Activated T-cell treated with anti-CD3 and anti-CD28 coated beads, Interleukin-2, amount 50 U/mL, for 72 hours (primary cell): ENCODE measurements around the gene TMOD4. TPM values are rescaled to one million over a fixed set of nuclear protein-coding genes. Genes with fewer than 3 reads are reported as not detected.
A peak's percentile ranks its signal among the peaks of the same experiment; 100 is the strongest.

Experiments used
- ATAC-seq, 2 donors: fragments of 150-1000 bp; cut with Tn5 transposase; replicated peaks in 1 of 2; 2 replicates each; pipeline ENCODE4 v1.10.0; 2021; ENCODE audit warnings: moderate library complexity in 2 of 2, mild to moderate bottlenecking in 1 of 2
- DNase-seq, 2 donors: peaks; one replicate each; pipeline ENCODE4 v3.0.0; 2021 to 2022; ENCODE audit warnings: mixed read lengths in 1 of 2
- H3K27ac Mint-ChIP-seq: one replicate; pipeline ENCODE4 v1.8.0; 2022; ENCODE audit warnings: mild to moderate bottlenecking, moderate library complexity, mixed read lengths
- H3K27me3 Mint-ChIP-seq: one replicate; pipeline ENCODE4 v1.8.0; 2022; ENCODE audit warnings: low read depth, mixed read lengths
- H3K36me3 Mint-ChIP-seq, 2 donors: one replicate each; pipeline ENCODE4 v1.8.0; 2022; ENCODE audit warnings: mixed read lengths in 2 of 2, mild to moderate bottlenecking in 1 of 2; ENCODE audit not compliant: insufficient read depth in 2 of 2
- H3K4me1 Mint-ChIP-seq: one replicate; pipeline ENCODE4 v1.8.0; 2022; ENCODE audit warnings: low read depth, mixed read lengths
- H3K4me3 Mint-ChIP-seq, 2 donors: one replicate each; pipeline ENCODE4 v1.8.0; 2022; ENCODE audit warnings: mild to moderate bottlenecking in 2 of 2, mixed read lengths in 2 of 2, moderate library complexity in 2 of 2
- H3K9me3 Mint-ChIP-seq, 2 donors: one replicate each; pipeline ENCODE4 v1.8.0; 2022; ENCODE audit warnings: mixed read lengths in 2 of 2
- total RNA-seq, 2 donors: library from RNA; stranded (reverse); gene quantifications; one replicate each; pipeline ENCODE4 v1.2.3, GENCODE V29; 2022

The TMOD4 gene
- total RNA-seq, 2 donors from 2014 or later: 1.8 to 3.2 TPM

DNA sequence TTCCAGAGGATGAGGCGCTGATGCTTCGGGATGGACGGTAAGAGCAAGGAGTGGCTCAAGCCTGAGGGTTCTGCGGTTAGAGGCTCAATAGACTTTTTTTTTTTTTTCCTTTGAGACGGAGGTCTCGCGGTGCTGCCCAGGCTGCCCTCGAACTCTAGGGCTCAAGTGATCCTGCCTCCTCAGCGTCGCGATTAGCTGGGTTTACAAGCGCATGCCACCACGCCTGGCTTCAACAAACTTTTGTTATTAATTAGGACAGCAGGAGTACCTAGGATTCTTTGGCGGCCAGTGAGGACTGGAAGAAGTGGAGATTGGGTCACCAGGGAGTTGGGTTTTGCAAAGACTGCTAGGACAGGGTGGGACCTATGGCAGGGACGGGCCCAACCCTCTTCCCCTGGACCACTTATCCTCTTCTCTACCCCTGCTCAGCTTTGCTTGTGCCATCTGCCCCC, 9.2 kb downstream of the TMOD4 start:
- DNase-seq: no peak
- Mint-ChIP-seq H3K27me3 (no peaks in the 10 kb centered on the region), H3K27ac (peak overlapping the region; percentile 94), H3K9me3 (no peaks in the 10 kb centered on the region), H3K4me3 (peak overlapping the region; percentile 87 to 91), H3K4me1 (peaks cover 57% of the 10 kb centered on the region), H3K36me3 (peaks cover 9 to 16% of the 10 kb centered on the region in 2 donors)
- ATAC-seq: peak in 1 of 2 donors; percentile 8

DNA sequence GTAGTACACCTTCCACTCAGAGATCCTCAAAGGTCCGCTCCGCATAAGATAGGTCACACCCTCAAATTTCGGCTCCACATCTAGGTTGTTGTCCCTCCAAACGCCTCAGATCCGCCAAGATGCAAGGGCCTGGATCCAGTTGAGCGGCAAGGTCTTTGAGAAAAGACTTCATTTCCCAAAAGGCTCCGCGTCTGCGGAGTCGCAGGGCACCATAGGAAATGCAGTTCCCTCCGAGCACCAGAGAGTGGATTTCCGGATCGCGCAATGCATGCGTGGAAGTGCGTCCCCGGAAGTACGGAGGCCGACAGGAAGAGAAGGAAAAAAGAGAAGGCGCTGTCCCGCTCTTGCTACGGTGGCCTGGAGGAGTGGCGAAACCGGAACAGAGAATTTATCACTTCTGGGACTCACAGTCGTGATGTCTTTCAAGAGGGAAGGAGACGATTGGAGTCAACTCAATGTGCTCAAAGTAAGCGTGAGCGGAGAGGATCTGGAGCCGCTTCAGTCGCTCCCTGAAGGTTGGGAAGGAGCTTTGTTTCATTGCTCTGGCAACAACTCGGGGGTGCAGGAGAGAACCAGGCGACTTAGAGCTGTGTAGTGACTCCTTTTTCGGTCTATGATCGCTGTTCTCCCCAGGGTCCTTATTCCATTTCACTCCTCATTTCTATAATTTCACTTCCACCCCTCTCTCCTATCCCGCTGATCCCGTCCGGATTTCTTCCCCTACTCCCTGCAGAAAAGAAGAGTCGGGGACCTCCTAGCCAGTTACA, 9.9 kb downstream of the TMOD4 start, which contains the start of the genes LYSMD1 and SCNM1:
LYSMD1 (minus strand) TSS at position 165 of the 767 bp plus-strand sequence. CDS start 644 bp downstream, outside the sequence.
SCNM1 (plus strand) TSS at position 407 of the 767 bp plus-strand sequence; CDS start at position 416, 9 bp downstream.
- H3K27ac Mint-ChIP-seq: peak within 1 kb of the TSS; percentile 94
- no peaks in the 10 kb centered on the region for H3K27me3 Mint-ChIP-seq
- no peaks in the 10 kb centered on the region for H3K9me3 Mint-ChIP-seq
- H3K4me1 Mint-ChIP-seq: peaks cover 60% of the 10 kb centered on the region
- DNase-seq: peak; percentile 95 to 97
- peak; percentile 95 to 97 for ATAC-seq
- peak within 1 kb of the TSS; percentile 87 to 91 for H3K4me3 Mint-ChIP-seq
- peaks cover 9 to 18% of the 10 kb centered on the region in 2 donors for H3K36me3 Mint-ChIP-seq

DNA sequence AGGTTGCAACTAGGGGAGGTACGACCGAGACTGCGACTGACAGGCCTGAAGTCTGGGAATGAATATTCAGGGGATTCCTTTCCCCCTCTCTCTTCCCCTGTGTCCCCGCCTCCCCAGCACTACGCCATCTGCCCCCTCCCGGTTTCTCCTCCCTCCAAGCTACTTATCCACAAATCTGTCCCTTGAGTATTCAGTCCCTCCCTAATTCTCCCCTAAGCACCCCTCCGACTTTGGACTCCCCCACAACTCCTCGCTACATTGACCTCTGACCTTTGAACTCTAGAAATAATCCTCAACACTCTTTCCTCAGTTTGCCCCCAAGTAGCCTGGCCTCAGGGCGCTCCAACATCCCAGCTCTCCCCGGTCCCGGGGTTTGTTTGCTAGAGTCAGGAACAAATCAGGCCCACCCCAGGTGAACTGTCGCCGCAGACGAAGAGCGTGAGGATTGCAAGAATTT, 10.5 kb downstream of the TMOD4 start:
- peak; percentile 6 to 18 for ATAC-seq
- Mint-ChIP-seq H3K27ac (peak overlapping the region; percentile 94), H3K4me3 (peak overlapping the region; percentile 87 to 91), H3K4me1 (peaks cover 66% of the 10 kb centered on the region), H3K27me3 (no peaks in the 10 kb centered on the region), H3K9me3 (no peaks in the 10 kb centered on the region), H3K36me3 (peaks cover 9 to 20% of the 10 kb centered on the region in 2 donors)
- DNase-seq: peak; percentile 14 to 24

DNA sequence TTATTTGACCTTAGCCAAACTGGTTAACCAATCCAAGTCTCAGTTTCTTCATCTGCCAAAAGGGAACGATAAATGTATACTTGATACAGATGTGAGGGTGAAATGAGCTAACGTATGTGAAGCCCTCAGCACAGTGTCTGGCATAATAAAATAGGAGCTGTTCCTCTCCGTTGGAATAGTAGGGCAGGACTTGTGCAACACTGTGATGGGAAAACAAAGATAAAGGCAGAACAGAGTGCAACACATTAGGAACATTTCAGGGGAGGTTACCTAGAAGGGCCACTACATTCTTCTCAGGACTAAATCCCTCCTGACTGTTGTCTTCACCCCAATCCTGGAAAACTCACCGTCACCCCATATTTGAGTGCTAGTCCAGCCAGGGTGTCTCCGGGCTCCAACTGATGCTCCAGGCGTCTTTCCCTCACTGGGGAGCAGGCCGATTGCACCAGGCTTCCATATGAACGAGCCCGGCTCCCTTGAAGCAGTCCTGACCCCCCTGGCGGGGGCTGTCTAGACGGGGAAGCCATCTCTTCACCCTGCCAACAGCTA, 11.0 kb downstream of the TMOD4 start:
- no peaks in the 10 kb centered on the region for H3K27me3 Mint-ChIP-seq
- peaks cover 9 to 20% of the 10 kb centered on the region in 2 donors for H3K36me3 Mint-ChIP-seq
- no peaks in the 10 kb centered on the region for H3K9me3 Mint-ChIP-seq
- DNase-seq: no peak
- ATAC-seq: no peak
- H3K4me1 Mint-ChIP-seq: peaks cover 71% of the 10 kb centered on the region
- H3K4me3 Mint-ChIP-seq: peak overlapping the region; percentile 87 to 91
- peak overlapping the region; percentile 94 for H3K27ac Mint-ChIP-seq

DNA sequence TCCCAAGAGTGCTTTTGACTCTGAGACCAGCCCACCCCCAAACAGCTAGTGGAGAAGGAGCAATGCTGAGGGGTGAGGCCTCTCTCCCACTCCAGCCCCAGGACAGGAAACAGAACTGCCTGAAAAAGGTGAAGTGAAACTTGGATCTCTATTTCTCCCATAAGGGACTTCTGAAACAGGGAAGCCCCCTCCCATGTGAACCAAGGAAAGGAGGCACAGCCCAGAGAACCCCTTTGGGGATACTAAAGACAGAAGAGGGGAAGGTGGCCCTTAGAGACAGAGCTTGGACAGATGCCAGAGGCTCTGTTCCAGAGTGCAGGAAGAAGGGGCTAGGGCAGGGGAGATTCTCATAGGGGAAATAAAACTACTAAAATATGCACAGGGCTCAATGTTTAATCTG, 16.4 kb downstream of the TMOD4 start:
- peak overlapping the region; percentile 90 for H3K27ac Mint-ChIP-seq
- no peaks in the 10 kb centered on the region for H3K27me3 Mint-ChIP-seq
- H3K4me1 Mint-ChIP-seq: peaks cover 81% of the 10 kb centered on the region
- H3K9me3 Mint-ChIP-seq: no peaks in the 10 kb centered on the region
- ATAC-seq: no peak
- H3K4me3 Mint-ChIP-seq: peak overlapping the region; percentile 62 to 94
- H3K36me3 Mint-ChIP-seq: peaks cover 14 to 20% of the 10 kb centered on the region in 2 donors
- no peak for DNase-seq

DNA sequence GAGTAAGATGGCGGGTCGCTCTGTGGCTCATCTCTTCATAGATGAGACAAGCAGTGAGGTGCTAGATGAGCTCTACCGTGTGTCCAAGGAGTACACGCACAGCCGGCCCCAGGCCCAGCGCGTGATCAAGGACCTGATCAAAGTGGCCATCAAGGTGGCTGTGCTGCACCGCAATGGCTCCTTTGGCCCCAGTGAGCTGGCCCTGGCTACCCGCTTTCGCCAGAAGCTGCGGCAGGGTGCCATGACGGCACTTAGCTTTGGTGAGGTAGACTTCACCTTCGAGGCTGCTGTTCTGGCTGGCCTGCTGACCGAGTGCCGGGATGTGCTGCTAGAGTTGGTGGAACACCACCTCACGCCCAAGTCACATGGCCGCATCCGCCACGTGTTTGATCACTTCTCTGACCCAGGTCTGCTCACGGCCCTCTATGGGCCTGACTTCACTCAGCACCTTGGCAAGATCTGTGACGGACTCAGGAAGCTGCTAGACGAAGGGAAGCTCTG, 17.0 kb downstream of the TMOD4 start:
- Mint-ChIP-seq H3K4me1 (peaks cover 75% of the 10 kb centered on the region), H3K27ac (peak overlapping the region; percentile 99), H3K4me3 (peak overlapping the region; percentile 94 to 99), H3K36me3 (peaks cover 14 to 20% of the 10 kb centered on the region in 2 donors), H3K27me3 (no peaks in the 10 kb centered on the region), H3K9me3 (no peaks in the 10 kb centered on the region)
- DNase-seq (peak in 1 of 2 donors; percentile 23), ATAC-seq (no peak)

DNA sequence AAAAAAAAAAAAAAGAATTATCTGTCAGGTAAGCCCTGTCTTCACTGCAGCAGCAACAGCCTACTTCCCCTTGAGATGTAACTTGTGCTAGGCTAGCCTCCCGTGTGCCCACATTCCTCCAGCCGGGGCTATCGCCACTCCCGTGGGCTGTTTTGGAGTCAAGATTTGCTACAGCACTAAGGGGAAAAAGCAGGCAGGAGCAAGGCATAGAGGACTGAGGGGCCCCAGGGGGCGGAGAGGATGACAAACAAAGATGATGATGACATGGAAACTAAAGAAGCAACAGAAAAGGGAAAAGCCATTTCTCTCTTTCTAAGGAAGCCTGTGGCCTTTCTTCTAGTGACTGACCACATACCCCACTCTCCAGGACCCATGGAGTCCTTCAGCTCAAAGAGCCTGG, 17.5 kb downstream of the TMOD4 start:
- H3K4me1 Mint-ChIP-seq: peaks cover 75% of the 10 kb centered on the region
- H3K27ac Mint-ChIP-seq: peak overlapping the region; percentile 99
- H3K36me3 Mint-ChIP-seq: peaks cover 14 to 20% of the 10 kb centered on the region in 2 donors
- no peaks in the 10 kb centered on the region for H3K9me3 Mint-ChIP-seq
- DNase-seq (peak; percentile 66 to 73), ATAC-seq (peak; percentile 43 to 50)
- H3K27me3 Mint-ChIP-seq: no peaks in the 10 kb centered on the region
- peak overlapping the region; percentile 94 to 99 for H3K4me3 Mint-ChIP-seq

DNA sequence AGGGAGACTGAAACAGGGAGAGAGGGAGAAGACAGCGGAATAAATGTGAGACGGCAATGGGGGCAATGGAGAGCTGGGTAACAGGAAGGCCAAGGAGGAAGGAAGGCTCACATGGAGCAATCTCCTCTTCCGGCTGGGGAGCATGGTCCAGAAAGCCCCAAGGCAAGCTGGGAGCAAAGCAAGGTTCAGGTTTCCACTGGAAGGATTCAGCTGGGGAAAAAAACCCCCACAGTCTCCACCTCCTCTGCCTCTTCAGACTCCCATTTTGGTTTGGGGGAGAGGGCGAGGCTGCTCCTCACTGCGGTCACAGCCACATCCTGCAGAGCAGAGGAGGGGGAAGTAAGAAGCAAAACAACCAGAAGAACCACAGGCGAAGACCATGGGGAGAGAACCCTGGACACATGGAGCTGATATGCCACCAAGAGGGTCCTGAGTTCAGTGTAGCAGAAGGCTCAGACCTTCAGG, 18.7 kb downstream of the TMOD4 start:
- peaks cover 14 to 20% of the 10 kb centered on the region in 2 donors for H3K36me3 Mint-ChIP-seq
- H3K4me1 Mint-ChIP-seq: peaks cover 66% of the 10 kb centered on the region
- peak overlapping the region; percentile 99 for H3K27ac Mint-ChIP-seq
- H3K27me3 Mint-ChIP-seq: no peaks in the 10 kb centered on the region
- peak; percentile 73 to 79 for DNase-seq
- no peaks in the 10 kb centered on the region for H3K9me3 Mint-ChIP-seq
- peak; percentile 54 to 59 for ATAC-seq
- peak overlapping the region; percentile 94 to 99 for H3K4me3 Mint-ChIP-seq

DNA sequence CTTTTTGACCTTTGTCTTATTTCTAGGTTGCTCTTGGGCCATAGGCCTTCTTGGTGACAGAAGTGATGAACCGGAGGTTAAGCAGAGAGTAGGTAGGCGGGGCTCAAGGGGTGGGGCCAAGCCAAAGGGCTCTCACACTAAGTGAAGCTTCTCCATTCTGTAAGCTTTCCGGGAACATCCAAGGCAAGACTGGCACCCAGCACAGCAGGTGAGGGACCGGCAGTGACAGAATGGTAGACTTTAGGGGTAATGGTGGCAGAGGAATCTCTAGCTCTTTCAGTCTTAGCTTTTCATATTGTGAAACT, 19.3 kb downstream of the TMOD4 start, which contains the start of gene TNFAIP8L2:
TNFAIP8L2 (plus strand) TSS at position 135 of the 305 bp plus-strand sequence. CDS start 2,049 bp downstream, outside the sequence.
- Mint-ChIP-seq H3K9me3 (no peaks in the 10 kb centered on the region), H3K36me3 (peaks cover 14 to 20% of the 10 kb centered on the region in 2 donors), H3K4me3 (peak within 1 kb of the TSS; percentile 94 to 99), H3K27ac (peak within 1 kb of the TSS; percentile 99), H3K27me3 (no peaks in the 10 kb centered on the region), H3K4me1 (peaks cover 59% of the 10 kb centered on the region)
- ATAC-seq (peak; percentile 86), DNase-seq (peak; percentile 83 to 90)

DNA sequence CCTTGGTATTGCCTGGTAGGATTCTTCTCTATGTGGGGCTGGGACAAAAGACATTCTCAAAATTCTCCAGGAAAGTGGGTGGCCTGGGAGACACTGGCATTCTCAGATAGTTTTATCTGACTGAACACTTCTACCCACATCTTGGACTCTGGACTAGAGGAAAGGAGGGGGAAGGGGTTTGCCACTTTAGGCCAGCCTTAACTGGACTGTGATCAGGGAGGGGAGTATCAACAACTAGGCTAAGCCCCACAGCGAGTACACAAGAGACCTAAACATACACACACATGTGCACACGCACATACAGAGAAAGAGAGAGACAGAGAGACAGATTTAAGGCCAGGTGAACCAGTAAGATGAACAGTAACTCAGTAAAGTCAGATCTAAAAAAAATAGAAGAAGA, 28.1 kb downstream of the TMOD4 start:
- Mint-ChIP-seq H3K4me1 (peaks cover 17% of the 10 kb centered on the region), H3K4me3 (peak overlapping the region in 1 of 2 donors; percentile 45), H3K27ac (no peak overlapping the region), H3K27me3 (no peaks in the 10 kb centered on the region), H3K9me3 (no peaks in the 10 kb centered on the region), H3K36me3 (no peaks in the 10 kb centered on the region)
- DNase-seq: no peak
- no peak for ATAC-seq

DNA sequence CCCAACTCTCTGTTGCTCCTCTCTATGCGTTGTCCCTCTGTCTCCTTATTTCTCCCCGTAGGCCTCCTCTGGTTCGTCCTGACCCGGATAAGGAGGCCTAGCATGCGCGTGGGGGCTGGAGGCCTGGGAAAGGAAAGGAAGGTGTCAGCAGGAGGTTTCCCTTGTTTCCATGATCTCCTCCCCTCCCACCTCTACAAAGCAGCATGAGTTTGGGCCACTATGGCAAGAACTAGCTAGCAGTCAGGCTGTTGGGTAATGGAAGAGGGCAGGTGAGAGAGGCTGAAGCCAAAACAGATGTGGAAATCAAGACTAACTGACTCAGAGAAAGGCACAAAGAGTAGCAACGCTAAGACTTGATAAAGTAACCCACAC, 28.7 kb downstream of the TMOD4 start:
- Mint-ChIP-seq H3K27ac (no peak overlapping the region), H3K27me3 (no peaks in the 10 kb centered on the region), H3K9me3 (no peaks in the 10 kb centered on the region), H3K36me3 (no peaks in the 10 kb centered on the region), H3K4me1 (peaks cover 17% of the 10 kb centered on the region), H3K4me3 (peak overlapping the region; percentile 84 to 94)
- DNase-seq (no peak), ATAC-seq (no peak)

DNA sequence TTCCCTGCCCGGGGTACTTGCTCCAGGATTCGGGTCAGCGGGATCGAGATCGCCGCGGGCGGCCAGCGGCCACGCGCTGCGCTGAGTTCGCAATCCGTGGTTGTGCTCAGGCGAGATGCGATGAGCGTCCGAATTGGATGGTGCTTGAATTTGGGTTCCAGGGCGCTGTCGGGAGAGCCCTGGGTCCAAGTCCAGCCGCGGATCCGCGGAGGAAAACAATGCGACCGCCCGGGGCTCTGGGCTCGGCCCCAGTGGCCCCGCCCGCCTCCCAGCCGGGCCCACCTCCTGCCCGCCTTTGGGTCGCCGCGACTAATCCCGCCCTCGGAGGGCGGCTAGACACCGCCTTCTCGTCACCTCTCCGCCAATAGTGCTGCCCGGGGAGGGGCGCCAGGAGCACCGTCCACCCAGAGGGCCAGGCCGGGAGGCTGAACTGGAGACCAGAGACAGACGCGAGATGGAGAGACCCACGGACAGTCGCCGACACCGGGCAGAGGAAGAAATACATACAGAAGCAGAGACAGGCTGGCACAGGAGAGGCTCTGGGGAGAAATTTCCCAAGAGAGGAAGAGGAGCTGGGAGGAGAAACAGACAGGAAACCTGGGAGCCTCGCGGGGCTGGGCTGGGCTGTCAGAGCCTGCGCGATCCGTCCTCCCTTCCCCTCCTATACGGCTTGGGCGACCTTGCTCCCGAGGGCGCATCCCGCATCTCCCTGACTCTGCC, 29.2 kb downstream of the TMOD4 start, which contains the start of gene SEMA6C:
SEMA6C (minus strand) TSS at position 220 of the 720 bp plus-strand sequence. CDS start 4,010 bp downstream, outside the sequence.
- peak; percentile 93 to 95 for DNase-seq
- Mint-ChIP-seq H3K36me3 (no peaks in the 10 kb centered on the region), H3K4me3 (peak within 1 kb of the TSS; percentile 84 to 94), H3K27me3 (no peaks in the 10 kb centered on the region), H3K4me1 (peaks cover 17% of the 10 kb centered on the region), H3K9me3 (no peaks in the 10 kb centered on the region), H3K27ac (peak within 1 kb of the TSS; percentile 4)
- ATAC-seq: peak; percentile 99 to 100
